Fibroblast of upper back skin (primary cell): ENCODE measurements around the gene EPB41L5.

Experiments
- DNase-seq: peaks from one replicate; pipeline ENCODE4 v3.0.0-alpha.2; 2013

The EPB41L5 gene

DNA sequence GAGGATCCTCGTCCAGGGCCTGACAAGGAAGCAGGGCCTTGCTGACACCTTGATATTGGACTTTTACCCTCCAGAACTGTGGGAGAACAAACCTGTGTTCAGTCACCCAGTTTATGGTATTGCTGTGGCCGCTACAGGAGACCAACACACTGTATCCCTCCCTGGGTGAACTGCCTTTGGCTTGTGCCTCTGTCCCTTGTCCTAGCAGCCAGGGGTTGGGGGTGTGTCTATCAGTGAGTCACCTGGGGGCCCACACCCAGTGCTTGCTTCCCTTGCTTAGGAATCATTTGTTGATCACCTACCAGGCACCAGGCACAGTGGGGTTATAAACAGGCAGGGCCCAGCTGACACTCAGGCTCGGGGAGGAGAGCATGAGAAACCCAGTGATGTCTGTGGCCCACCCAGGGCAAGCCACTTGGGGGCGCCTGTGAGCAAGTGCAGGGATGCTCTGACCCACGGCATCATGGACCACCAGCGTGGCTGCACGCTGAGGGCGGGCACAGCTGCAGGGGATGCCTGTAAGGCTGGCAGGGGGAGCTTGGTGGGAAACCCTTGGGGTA is 193.2 kb downstream of the EPB41L5 start:
- DNase-seq, result no peak

DNA sequence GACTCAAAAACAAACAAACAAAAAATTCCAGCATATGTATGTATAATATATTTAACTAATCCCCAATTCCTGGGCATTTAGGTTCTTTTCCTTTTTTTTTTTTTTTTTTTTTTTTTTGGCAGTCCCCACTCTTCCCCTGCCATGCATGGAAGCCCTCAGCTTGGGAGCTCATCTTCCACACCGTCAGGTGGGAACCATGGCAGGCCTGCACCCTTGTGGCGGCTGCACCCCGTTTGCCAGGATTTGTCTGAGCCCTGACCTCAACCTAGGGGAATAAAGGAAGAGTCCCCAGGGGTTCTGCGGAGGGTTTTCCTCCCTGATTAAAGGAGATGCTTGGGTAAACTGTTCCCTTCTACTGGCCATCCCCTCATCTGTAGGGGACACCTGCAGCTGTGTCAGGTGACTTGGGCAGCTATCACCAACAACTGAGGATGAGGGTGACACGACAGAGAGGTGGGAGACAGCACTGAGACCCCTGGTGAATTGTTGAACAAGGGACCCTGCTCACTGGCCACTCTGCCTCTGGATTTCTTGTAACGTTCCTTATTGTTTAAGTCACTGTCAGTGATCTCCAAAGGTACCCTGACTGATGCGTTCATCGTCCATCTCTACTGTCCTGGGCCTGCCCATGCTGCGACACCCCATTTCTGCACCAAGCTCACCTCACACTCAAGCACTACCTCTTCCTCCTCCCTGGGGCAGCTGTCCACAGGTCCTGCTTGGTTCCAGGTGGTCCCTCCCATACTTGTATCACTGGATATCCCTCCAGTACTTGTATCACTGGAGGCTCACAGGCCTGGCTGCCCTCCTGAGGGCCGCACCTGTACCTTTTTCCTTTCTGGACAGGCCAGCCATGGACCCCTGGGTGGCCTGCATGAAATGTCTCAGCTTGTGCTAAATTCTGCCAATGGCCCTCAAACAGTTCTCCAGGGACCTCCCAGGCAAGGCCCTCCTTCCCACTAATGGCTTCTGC is 195.8 kb downstream of the EPB41L5 start:
- DNase-seq, result no peak

DNA sequence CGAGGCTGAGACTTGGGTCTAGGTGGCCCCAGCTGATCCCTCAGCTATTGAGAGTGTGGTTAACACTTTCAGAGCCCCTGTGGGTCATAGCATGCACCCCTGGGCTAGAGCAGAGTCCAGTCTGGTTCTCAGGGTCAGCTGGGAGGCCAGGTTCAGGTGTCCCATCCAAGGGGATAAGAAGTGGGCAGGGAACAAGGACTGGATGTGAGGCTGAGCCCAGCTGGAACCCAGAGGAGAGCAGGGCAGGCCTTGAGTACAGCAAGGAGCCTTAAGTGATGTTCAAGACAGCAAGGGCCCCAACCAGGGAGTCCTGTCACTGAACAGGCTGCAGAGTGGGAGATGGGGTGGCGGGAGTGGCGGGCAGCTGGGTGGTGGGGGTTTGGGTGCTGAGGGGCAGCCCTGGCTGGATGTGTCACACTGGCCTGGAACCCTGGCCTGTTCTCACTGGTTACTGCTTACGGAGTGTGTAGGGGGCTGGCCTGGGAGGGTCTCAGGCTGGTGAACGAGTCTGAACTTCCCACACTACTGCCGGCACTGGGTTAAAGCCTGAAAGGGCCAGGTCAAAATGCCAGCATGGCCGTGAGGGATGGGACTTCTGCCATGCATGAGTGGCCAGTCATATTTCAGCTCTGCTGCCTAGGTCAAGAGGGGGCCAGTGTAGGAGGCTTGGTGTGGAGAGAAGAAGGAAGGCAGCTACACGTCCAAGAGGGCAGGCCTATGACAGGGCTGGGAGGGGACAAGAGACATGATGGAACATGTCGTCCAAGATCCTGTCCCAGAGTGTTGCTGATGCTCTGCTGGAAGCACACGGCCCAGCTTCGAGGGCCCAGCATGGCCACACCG is 196.8 kb downstream of the EPB41L5 start:
- DNase-seq, result no peak

DNA sequence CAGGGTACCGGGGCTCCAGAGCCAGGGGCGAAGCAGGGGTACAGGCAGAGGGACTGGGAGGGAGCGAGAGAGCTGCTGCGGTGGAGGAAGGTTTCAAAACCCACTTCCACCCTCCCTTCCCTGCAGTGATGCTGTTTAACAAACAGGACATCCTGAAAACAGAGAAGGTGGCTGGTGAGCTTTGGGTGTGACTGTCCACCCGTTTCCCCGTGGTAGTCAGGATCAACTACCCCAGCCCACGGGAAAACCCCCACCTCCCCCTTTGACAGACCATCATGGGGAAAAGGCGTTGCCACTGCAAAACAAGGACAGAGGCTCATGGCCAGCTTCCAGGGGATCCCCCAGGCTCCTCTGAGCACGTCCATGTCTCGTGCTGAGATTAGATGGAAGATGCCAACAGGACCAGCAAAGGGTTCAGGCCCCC is 197.4 kb downstream of the EPB41L5 start:
- DNase-seq, result no peak

DNA sequence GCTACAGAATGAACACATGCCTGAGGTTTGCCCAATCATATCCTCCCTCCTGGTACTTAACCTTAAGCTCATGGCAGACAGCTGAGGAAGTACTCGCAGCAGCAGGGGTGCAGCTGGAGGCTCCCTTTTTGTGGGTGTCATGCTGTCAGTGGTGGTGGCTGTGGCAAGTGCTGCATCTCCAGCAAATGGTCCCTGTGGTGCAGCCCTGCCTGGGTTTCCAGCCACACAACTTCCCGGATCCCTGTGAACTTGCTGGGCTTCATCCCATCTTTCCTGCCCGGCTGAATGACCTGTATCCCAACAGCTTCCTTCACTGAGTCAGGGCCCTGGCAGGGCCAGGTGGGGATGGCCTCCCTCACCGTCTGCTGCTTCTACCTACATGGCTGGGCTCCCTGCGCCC is 205.3 kb downstream of the EPB41L5 start:
- DNase-seq, result no peak

DNA sequence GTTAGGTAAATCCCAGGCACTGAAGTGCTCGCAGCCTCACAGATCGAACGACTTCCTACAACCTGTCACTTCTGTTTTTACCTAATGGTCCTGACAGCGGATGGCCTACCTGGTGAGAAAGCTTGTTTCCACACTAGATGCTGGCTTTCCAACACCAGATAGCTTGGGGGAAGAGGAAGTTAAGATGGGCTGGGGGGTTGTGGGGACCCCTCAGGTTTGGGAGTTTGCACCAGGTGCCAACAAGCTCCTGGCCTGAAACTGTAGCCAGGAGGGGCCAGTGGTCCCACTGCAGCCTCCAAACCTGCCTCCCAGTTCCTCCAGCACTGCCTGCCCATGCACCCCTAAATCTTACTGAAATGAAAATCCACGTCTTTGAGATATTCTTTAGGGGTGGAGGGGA is 206.4 kb downstream of the EPB41L5 start:
- no peak for DNase-seq

DNA sequence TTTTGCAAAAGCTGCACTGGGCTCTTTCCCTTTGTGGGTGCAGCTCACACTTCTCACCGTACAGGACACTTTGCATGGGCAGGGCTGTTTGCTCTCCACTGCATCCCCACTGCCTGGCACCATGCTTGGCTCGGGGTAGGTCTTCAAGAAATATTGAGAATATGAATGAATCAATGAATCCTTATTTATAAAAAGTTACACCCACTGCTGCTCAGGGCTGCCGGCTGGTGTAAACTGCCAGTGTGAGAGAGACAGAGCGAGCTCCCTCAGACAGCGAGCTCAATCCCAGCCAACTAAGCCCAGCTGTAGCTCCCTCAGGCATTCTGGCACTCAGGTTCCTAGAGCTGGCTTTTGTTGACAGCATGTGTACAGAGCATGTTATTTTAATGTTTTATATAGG is 206.9 kb downstream of the EPB41L5 start:
- DNase-seq, result no peak

DNA sequence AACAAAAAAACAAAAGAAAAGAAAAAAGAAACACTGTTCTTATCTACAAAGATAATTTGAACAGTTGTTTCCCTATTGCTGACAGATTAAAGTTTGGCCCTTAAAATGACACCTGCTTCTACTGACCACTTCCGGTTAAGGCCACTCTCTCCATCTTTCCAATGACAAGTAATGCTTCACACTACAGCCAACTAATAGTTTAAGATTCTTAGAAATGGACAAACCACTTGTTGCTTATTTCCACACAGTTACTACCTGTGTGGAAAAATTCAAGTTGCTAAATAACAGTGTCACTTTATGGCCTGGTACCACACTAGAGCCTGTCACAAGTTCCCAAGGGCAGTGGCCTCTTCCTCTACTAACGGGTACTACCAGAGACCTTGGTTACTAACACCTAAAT is 207.9 kb downstream of the EPB41L5 start:
- DNase-seq, result no peak

DNA sequence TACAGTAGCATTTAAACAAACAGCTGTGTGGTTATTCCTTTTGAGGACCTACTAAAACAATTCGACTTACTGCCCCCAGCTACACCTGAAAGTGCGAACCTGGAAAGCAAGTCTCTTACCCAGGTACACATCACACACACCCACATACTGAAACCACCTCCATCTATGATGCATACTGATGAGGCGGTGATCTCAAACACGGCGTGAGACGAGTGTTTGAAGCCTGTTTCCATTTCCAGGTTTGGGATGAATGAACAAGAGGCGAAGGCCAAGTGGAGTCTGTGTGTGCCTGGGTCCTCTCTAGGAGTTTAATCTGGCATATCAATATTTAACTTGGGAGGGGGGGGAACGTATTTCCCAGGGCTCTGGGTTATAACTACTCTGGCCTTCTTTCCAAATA is 208.7 kb downstream of the EPB41L5 start:
- DNase-seq, result no peak

DNA sequence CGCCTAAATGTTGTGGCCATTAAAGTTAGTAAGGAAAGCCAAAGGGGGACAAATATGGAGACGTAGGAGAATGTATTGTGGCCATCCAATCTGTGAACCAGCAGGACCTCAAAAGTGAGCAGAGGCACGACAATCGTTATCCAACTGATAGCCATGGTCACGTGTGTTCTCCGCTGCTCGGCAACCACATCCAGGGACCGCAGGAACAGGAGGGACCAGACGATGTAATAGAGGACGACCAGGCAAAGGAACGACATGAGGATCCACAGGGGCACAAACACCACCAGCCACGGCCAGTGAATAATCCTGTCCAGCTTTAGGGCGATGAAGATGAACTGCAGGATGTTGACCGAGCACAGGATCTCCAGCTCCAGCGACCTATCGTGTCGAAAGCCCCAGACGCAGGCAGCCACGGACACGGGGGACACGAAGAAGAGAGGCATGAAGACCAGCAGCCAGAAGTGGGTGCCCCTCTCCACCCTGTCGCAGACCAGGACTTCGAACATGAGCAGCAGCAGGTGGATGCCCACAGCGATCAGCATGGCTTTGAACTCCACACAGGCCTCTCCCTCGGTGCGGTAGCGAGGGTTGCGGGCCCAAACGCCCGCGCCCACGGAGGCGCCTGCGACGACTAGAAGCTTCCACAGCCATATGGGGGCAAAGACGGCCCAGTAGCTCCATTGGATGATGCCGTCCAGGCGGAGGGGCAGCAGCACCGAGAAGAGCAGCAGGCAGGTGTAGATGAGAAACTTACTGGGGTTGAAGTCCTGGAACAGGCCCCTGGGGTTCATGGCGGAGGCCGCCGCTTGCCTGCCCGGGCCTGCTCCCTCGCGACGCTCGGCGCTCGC is 209.5 kb downstream of the EPB41L5 start:
- no peak for DNase-seq

DNA sequence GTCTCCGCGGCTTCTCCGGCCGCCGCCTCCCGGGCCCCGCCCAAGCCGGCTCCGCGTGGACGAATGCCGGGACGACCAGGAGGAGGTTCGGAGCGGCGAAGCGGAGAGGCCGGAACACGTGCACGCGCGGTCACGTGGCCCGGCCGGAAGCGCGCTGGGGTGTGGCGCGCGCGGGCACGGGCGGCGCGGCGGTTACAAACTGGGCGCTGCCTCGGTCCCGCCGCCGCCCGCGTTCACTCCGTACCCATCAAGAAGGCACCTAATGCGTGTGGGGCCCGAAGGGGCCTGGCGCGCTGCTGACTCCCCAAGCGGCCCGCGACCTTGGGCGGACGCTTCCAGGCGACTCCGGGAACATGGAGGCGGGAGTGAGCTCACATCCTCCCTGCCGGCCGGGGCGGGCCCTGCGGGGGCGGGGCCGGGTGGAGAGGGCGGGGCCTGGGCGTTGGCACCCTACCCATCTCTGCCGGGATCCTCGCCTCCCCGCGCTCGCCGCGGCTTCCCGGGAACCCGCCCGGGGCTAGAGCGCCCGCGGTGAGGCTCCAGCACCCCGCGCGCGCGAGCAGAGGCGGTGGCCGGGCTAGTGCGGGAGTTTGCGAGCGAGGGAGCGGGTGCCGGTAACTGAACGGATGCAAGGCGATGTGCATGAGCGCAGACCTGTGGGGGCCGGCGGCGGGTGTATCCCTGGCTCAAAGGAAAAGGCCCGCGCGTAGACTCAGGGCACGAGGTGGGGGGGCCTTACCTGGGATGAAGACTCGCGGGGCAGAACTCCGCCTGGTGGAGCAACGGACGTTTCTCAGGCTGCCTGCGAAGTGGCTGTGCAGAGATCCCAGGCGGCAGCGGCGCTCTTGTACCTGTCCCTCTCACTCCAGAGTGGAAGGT is 210.4 kb downstream of the EPB41L5 start, which contains the start of gene TMEM185B:
TMEM185B (minus strand) TSS at position 367 of the 879 bp plus-strand sequence. CDS start 424 bp downstream, outside the sequence.
- peak; percentile 82 for DNase-seq

DNA sequence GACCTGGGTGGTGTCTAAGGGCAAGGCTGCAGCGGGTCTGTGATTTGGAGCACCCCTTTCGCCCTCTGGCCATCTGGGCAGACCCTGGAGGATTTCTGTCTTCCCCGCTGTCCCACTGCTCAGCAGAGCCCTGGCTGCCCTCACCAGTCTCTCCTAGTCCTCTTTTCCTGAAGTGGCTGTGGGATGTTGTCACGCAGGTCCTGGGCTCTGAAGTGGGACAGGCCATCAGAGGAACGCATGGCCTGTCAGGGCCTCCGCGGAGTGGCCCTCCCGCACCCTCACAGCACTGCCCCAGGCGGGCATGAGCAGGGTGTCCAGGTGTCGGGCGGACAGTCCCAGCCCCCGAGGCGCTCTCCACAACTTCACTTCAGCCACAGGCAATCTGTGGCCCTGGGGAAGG is 211.4 kb downstream of the EPB41L5 start:
- DNase-seq, result no peak

DNA sequence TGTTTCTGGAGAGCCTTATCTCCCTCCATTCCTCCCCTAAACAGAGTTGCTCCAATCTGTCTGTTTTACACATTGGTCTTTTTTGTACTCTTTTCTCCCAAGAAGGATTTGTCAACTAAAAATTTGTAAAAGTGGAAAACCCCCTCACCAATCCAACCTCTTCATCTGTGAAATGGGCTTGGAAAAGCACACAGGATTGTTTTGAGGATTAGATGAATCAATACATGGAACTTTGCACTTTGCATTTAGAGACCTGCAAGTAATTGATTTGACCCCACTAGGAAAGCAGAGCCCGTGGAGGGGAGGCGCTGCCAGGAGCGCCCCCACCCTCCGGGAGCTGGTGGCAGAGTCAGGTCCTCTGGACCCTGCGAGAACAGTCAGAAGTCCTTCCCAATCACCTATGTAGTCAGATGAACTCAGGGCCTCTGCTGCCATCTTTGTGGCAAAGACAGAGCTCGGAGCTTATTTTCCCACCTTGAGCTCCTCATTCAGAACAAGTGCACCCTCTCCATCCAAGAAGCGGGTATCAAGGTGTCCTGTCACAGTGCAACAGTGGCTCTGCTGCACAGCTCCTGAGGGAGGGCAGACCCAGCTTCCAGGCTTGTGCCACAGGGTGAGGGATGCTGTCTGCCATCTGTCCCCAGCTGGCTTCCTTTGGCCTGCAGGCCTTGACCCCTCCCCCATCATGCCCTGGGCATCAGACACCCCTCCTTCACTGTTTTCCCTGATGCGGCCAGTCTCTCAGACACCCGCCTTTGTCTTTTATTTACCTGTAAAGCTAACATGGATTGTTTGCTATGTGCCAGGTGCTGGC is 212.1 kb downstream of the EPB41L5 start:
- no peak for DNase-seq

DNA sequence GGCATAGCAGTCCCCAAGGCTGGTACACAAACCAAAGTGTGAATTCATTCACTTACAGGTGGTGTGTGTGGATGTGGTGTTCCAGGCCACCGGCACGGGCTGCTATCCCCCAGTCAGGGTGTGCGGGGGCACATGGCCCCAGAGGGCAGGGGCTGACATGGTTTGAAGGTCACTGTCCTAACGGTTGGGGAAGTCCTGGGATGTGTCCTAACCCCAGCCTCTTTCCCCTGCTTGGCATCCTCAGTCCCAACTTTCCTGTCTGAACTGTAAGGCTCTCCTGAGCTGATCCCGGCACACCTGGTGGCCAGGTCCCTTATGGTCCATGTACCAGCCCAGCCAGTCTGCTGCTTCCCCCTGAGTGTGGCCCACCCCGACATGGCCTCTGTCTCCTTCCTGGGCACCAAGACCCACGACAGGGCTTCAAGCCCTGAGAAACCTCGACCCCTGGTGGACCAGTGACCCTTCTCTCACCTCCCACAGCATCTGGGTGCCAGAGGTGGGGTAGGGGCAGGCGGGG is 212.7 kb downstream of the EPB41L5 start:
- DNase-seq, result no peak

DNA sequence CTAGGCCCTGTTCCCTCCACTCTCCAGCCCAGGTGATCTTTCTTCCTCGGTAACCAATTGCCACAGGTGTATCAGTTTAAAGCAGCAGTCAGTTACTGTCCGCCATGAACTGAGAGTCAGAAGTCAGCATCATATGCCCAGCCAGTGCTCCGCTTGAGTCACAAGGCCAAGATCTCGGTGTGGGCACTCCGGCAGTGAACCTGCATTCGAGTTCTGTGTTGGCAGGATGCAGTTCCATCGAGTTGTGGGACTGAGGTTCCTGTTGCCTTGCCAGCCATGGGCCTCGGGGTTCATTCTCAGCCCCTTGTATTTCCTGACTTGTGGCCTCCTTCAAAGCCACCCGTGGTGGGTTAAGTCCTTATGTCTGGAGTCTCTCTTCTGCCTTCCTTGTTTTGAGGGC is 213.4 kb downstream of the EPB41L5 start:
- DNase-seq, result no peak

DNA sequence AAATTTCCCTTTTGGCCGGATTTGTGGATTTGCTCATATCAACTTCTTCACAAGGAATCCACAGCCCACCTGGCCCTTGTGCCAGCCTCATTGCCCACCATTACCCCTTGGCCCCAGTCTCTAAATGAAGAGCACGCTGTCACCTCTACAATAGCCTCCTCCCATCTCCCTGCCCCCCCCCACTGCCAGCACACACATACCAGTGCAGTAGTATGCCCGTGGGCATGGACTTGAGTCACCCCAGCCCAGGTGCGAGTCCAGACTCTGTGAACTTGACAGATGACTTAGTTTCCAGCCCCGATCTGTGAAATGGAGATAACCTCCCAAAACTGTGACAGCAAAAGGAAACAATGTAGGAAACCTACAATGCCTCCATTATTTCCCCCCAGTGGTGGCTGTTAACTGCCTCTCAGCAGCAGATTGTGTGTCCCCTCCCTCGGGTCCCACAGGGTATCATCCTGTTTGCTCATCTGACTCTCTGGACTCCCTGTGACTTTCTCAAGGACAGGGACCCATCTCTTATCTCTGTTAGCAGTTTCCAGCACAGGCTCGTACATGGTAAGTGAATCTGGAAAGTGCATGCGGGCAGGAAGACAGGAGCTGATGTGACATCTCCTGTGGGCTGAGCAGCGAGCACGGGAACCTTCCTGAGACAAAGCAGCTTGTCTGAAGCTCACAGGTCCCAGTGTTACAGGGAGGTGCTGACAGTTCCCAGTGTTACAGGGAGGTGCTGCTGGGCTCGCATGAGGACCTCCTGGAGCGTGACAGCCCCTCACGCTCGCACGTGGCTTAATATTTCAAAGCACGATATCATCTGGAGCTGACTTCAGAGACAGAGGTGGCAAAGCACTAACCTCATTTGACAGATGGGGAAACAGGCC is 214.5 kb downstream of the EPB41L5 start:
- DNase-seq, result no peak

DNA sequence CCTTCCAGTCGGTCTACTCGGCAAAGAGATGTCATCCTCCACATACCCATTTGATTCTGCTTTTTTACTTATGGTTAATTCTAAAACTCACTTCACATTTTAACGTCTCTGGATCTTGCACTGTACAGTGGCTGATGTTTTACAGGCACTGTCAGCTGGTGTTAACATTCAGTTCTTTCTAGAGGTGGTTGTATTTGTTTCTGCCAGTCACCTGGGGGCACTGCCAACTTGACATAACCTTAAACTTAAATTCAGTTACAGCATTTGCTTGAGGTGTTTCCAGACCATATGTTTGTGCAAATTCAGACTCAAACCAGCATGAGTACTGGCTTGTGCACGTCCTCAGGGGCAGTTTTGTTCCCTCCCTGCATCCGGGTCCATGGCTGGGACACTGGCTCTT is 215.6 kb downstream of the EPB41L5 start:
- DNase-seq, result no peak
